ENCODE data around the gene MAGI2. TPM values are rescaled to one million over a fixed set of nuclear protein-coding genes. Genes with fewer than 3 reads are reported as not detected.

MAGI2 gene
- total RNA-seq, 2 donors from 2014 or later = 3.9 to 10.5 TPM

- Histone ChIP-seq H3K9me3 (no peaks in the 10 kb centered on the region), H3K4me3 (no peak overlapping the region), H3K4me1 (no peaks in the 10 kb centered on the region), H3K27ac (no peak overlapping the region), H3K27me3 (no peaks in the 10 kb centered on the region), H3K36me3 (replicated peaks in 1 of 2; ENCODE audit: insufficient read depth in 1 of 2, low read depth in 2 of 2) (no peaks in the 10 kb centered on the region)
- no peak for TF ChIP-seq POLR2A (IDR thresholded peaks at IDR 0.05)
- no peak for TF ChIP-seq CTCF (IDR thresholded peaks at IDR 0.05)
- DNase-seq (peak in 1 of 4 donors; percentile 9), ATAC-seq (no peak)
- intact Hi-C loops (cut with DNase I) = no loop called here
- 69 to 78% methylated on average over 6 of the region's 6 CpGs for WGBS, 2 donors
Measured at GRCh38 chr7:77989981-77990566, 1463.4 kb downstream of the MAGI2 start.

GRCh38 chr7:77985974-77986339 lies 1467.5 kb downstream of the MAGI2 start:
- DNase-seq (no peak), ATAC-seq (no peak)
- WGBS, 2 donors = 65 to 76% methylated on average over 3 of the region's 3 CpGs
- Histone ChIP-seq H3K4me3 (no peak overlapping the region), H3K36me3 (replicated peaks in 1 of 2; ENCODE audit: insufficient read depth in 1 of 2, low read depth in 2 of 2) (no peaks in the 10 kb centered on the region), H3K27ac (no peak overlapping the region), H3K4me1 (no peaks in the 10 kb centered on the region), H3K9me3 (no peaks in the 10 kb centered on the region), H3K27me3 (no peaks in the 10 kb centered on the region)
- intact Hi-C loops (cut with DNase I) = no loop called here
- TF ChIP-seq CTCF (IDR thresholded peaks at IDR 0.05) = no peak
- no peak for TF ChIP-seq POLR2A (IDR thresholded peaks at IDR 0.05)

GRCh38 chr7:77985232-77985973 lies 1468.1 kb downstream of the MAGI2 start:
- DNase-seq (no peak), ATAC-seq (peak; percentile 21)
- H3K27me3 ChIP-seq = no peaks in the 10 kb centered on the region
- 67 to 84% methylated on average over 7 to 12 of the region's 12 CpGs for WGBS, 2 donors
- no peaks in the 10 kb centered on the region for H3K36me3 ChIP-seq (replicated peaks in 1 of 2; ENCODE audit: insufficient read depth in 1 of 2, low read depth in 2 of 2)
- no peaks in the 10 kb centered on the region for H3K4me1 ChIP-seq
- no peak overlapping the region for H3K4me3 ChIP-seq
- H3K9me3 ChIP-seq = no peaks in the 10 kb centered on the region
- no peak for TF ChIP-seq POLR2A (IDR thresholded peaks at IDR 0.05)
- no peak for TF ChIP-seq CTCF (IDR thresholded peaks at IDR 0.05)
- intact Hi-C loops (cut with DNase I) = no loop called here
- H3K27ac ChIP-seq = no peak overlapping the region

GRCh38 chr7:77983973-77984372 lies 1469.5 kb downstream of the MAGI2 start:
- Histone ChIP-seq H3K4me3 (no peak overlapping the region), H3K36me3 (replicated peaks in 1 of 2; ENCODE audit: insufficient read depth in 1 of 2, low read depth in 2 of 2) (no peaks in the 10 kb centered on the region), H3K4me1 (no peaks in the 10 kb centered on the region), H3K27ac (no peak overlapping the region), H3K27me3 (no peaks in the 10 kb centered on the region), H3K9me3 (no peaks in the 10 kb centered on the region)
- ATAC-seq (no peak), DNase-seq (no peak)
- WGBS, 2 donors = 83 to 89% methylated on average over 4 of the region's 4 CpGs
- intact Hi-C loops (cut with DNase I) = no loop called here
- TF ChIP-seq POLR2A (IDR thresholded peaks at IDR 0.05) (no peak), CTCF (IDR thresholded peaks at IDR 0.05) (no peak)

All from body of pancreas (tissue), 4 donors.